ENCODE results near the gene PANX2.

PANX2 gene

DNA sequence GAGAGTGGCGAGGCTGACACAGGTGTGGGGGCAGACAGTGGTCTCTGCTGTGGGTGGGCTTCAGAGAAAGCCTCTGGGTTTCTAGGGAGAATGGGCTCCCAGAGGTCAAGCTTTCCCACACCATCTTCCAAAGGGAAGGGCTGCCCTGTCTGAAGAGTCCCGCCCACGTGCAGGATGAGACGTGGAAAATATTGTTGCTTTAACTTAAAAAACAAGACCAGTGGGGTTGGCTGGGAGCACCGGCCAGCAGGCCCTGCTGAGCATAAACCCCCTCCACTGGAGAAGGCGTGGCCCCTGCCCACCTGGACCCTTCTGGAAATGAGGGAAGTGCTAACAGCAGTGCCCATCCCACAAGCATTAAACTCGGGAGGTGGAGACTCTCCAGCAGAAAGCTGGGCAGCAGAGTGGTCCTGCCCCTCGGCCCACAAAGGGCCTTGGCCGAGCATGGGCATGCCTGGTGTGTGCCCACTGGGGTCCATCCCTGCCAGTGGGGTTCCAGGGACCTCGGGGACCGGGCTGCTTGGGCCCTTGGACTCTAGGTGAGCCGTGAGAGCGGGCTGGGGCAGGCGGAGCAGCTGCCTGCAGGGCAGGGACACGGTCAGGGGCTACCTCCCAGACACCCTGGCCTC is 45.6 kb downstream of the PANX2 start:
- DNase-seq, result no peak

DNA sequence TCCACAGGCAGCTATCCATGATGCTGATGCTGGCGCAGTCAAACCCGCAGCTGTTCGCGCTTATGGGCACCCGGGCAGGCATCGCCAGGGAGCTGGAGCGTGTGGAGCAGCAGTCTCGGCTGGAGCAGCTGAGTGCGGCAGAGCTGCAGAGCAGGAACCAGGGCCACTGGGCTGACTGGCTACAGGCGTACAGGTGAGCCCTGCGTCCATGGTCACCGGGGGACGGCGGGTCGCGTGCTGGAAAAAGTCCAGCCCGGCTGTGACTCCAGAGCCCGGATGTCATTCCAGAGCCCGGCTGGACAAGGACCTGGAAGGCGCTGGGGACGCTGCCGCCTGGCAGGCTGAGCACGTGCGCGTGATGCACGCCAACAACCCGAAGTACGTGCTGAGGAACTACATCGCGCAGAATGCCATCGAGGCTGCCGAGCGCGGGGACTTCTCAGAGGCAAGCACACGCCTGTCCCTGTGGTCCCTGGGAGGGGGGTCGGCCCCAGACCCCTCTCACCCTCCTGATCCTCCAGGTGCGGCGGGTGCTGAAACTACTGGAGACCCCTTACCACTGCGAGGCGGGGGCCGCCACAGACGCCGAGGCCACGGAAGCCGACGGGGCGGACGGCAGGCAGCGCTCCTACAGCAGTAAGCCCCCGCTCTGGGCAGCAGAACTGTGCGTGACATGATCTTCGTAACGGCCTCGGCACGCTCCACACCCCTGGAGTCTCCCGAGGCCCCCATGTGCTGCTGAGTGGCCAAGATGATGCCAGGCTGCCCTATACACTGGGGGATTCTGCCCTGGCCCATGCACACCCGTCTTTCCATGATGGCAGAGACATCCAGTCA is 46.4 kb downstream of the PANX2 start:
- DNase-seq, result no peak

DNA sequence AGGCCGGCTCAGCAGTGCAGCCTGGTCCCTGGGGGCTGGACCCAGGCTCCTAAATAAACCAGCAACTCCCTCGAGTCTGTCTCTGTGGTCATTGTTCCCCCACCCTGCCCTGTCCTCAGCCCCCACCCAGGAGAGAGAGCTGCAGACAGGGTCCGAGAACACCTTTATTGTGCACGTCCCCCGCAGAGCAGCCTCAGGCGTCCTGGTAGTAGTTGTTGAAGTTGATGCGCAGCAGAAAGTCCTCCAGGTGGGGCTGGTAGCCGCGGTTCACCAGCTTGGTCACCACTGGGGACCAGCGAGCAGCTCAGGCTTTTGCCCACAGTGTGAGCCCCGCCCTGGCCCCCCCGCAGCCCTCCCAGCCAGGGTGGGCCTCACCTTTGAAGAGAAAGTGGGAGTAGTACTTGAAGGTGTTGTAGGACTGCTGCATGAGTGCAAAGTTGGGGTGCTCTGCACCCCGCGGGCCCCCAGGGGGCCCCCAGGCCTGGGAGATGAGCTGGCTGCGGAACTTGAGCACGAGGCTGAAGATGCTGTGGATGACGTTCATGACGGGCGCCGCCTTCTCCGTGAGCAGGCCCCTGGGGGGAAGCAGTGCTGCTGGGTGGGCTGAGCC is 47.1 kb downstream of the PANX2 start:
- no peak for DNase-seq

DNA sequence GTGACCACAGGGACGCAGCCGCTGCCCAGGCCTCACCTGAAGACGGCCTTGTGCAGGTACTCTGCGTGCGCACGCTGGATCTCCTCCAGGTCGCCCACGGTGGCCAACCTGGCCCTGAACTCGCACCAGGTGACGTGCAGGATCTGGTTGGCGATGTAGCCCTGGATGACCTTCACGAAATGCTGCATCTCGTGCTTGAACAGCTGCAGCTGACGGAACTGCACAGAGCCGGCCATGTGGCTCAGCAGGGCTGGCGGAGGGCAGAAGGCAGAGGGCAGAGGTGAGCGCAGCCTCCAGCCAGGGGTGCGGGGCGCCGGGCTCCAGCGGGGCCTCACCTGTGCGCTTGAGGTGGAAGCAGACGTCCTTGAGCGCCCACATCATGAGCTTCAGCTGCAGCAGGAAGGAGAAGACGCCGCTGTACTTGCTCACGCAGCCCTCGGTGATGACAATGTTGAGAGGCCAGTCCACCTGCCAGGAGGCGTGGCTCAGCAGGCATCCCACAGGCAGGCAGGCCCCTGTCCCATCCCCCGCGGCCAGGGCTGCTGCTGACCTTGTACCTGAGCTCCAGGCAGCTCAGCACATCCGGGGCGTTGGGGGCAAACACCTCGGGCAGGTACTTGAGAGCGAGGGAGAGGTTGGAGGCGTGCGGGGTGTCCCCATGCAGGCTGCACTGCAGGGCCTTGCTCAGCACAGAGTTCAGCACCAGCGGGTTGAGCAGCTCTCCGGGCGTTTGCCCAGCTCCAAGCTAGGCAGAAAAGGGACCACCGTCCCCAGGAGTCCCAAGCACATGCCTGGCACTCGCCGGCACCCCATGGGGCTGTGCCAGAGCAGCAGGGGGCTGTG is 47.8 kb downstream of the PANX2 start:
- DNase-seq, result no peak

DNA sequence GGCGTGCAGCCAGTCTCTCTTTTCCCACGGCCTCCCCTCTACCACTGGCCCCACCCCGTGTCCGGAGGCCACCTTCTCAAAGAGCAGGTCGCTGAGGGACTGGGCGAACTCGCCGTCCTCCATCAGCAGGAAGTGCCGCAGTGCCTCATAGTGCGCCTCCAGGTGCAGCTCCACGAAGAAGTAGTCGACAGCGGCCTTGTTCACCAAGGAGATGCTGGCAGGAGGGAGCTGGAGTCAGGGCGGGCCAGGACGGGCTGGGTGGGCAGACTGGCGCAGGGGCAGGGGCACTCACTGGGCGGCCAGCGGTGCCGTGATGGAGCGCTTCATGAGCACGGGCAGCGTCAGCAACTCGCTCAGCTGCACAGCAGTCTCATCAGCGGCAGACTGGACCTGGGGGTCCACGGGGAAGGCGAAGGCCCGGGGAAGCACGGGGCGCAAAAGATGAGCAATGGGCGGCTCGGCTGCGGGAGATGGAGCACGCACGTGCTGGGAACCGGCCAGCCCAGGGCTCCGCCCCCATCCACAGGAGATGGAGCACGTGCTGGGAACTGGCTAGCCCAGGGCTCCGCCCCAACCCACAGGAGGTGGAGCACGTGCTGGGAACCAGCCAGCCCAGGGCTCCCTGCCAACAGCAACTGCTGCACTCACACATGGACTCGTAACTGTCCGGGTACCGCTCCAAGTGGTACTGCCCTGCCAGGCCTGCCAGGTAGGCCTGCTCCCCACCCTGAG is 48.6 kb downstream of the PANX2 start:
- DNase-seq, result no peak

DNA sequence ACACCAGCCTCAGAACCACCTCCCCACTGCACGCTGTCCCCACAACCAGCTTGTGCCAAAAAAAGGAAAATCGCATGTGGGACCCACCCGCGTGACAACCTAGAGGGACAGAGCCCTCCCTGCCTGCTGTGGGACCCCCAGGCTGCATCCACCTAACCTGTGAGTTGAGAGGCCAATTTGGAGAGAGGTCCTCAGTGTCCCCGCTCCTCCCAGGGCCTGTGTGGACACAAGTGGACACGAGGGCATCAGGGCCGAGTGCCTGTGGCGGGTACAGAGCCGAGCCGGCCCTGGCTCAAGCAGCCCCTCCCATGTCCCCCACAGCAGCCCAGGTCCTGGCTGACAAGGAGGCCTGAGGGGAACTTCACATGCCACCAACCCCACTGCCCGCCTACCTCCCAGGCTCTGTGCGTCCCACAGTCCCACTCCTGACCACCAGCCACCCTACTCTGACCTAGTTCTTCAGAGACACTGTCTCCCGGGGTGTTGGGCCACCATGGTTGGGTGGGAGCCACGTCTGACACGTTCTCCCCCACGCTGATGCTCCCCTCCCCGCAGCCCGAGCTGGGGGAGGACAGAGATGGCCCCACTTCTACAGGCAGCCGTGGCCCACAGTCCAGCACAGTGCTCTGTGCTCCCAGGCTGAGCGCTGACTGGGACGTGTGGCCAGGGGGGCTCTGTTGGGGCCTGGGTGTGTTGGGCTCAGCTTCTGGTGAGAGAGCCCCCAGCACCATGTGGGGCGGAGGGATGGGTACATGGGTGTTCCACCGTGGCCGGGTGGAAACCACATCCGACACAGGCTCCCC is 49.5 kb downstream of the PANX2 start:
- DNase-seq, result no peak

DNA sequence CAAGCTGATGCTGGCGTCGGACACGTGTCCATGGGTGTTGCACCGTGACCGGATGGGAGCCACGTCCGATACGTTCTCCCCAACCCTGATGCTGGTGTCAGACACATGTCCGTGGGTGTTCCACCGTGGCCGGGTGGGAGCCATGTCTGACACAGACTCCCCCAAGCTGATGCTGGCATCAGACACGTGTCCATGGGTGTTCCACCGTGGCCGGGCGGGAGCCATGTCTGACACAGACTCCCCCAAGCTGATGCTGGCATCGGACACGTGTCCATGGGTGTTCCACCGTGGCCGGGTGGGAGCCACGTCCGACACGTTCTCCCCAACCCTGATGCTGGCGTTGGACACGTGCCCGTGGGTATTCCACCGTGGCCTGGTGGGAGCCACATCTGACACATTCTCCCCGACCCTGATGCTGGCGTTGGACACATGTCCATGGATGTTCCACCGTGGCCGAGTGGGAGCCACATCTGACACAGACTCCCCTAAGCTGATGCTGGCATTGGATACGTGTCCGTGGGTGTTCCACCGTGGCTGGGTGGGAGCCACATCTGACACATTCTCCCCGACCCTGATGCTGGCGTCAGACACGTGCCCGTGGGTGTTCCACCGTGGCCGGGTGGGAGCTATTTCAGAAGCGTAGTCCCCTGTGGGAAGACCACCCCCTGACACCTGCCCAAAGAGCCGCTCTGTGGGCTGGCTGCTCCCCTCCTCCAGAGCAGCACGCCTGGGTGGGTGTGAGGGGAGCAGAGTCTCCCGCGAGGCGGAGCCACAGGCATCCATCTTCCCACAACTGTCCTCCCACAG is 50.3 kb downstream of the PANX2 start:
- DNase-seq, result no peak

DNA sequence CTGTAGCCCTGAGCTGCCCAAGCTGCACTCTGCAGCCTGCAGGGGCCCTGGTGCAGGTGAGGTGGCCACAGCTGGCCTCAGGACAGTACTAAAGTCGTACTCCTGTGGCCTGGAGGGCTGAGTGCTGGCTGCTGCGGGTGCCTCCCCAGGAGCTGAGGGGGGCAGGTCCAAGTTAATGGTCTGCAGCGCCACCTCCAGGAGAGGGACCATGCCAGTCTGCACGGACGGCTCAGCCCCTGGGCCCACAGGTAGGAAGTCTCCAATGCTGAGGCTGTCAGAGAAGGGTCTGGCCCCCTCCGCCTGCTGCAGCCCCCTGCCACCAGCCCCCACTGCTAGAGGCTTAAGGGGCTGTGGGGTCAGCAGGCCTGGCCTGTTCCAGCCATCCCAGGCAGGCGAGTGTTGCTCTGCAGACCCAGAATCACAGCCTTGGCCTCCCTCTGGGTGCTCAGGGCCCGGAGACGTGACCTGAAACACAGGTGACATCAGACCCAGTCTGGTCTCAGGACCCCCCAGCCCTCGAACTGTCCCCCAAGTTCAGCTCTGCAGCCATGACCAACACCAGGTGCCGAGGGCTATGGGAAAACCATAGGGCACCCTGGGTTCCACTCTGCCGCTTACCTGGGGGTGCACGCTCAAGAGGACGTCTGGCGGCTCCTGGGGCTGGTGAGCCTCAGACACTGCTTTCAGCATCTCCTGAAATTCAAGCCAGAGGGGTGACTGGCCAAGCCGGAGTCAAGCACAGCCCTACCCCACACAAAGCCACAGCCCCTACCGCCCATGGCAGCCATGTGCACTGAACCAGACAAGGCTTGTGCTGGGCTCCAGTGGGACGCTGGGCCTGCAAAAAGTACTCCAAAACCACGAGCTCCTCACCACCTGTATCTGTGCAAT is 51.1 kb downstream of the PANX2 start:
- no peak for DNase-seq

DNA sequence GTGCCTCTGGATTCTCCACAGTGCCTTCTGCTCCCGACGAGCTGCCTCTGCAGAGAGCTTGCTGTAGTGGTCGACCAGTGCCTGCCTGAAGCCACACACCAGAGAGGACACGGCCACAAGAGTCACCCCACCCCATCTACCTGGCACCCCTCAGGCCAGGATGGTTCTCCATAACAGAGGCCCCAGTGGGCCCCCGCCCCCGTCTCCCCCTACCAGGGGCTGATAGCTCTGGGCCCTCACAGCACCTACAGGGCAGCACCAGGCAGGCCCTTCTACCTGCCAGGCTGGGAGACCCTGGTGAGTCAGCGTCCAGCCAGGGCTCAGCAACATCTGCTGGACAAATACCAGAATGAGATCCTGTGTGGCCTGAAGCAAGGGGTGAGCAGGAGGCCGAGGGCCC is 52.0 kb downstream of the PANX2 start:
- no peak for DNase-seq

DNA sequence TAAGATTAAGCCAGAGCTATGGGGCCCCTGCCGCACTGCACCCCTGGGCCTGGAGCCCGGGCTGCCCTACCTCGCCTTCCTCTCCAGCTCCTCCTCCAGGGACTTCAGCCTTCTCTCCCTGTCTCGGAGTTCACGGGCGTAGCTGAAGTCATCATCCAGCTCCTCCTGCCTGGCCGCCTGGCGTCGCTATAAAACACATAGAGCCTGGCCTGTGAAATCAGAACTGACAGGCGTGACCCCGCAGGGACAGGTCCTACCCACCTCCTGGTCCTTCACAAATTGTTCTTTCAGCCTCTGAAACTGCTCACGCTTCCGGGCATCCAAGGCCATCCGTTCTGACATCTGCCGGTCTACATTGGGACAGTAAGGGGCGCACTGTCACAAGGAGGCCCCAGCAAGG is 53.5 kb downstream of the PANX2 start:
- DNase-seq, result no peak

DNA sequence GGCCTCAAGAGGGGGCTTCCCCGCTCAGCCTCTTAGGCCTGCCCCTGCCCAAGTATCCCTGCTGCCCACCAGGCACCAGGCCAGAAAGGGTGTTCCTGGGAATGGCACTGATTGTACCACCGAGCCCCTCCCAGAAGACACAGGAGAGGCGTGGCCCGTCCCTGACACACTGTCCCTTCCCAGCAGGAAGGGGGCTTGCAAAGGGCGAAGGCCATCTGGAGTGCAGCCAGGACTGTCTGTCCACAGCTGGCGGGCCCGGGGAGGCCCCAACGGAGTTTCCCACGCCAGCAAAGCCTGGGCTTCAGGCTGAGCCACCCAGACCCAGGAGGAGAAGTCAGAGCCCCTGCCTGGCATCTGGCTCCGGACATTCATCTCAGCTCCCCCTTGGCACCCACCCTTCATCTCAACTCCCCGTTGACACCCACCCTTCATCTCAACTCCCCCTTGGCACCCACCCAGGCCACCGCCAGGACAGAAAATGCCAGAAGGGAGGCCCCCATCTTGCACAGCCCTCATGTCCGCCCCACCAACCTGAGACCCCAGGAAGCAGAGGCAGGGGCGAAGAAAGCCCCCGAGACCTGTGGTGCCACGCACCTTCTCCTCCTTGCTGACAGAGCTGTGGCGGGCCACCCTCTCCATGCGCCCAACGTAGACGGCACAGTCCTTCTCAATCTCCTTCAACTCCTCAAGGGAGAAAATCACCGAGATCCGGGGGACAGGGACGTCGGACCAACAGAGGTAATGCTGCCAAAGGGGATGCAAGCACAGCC is 54.9 kb downstream of the PANX2 start:
- no peak for DNase-seq

DNA sequence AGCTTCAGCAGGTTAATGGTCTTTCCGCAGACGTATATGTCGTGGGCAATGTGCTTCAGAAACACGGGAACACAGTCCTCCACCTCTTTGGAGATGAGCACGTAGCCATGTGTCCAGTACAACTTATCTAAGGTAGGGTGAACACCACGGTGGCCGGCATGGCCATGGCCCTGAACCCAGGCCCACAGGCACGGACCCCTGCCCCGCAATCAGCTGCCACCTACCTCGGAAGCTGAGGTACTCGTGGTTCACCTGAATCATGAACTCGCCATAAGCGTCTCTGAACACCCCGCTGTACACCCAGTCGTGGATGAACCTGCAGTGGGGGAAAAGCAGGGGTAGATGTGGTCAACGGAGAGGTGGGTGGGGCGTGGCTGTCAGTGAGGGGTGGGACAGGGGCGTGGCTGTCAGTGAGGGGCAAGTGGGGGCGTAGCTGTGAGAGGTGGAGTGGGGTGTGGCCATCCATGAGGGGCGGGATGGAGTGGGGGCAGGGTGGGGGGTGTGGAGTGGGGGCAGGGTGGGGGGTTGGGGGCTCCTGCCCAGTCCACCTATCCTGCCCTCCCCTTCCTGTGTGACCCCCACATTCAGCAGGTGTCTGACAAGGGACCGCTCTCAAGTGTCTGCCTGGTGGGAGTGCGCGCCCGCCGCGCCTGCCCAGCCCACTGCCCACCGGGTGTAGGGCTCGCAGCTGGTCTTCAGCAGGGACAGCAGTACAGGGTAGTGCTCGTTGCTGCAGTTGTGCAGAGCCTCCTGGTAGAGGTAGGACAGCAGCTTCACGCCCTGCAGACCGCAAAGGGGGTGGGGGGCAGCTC is 55.7 kb downstream of the PANX2 start:
- DNase-seq, result no peak

DNA sequence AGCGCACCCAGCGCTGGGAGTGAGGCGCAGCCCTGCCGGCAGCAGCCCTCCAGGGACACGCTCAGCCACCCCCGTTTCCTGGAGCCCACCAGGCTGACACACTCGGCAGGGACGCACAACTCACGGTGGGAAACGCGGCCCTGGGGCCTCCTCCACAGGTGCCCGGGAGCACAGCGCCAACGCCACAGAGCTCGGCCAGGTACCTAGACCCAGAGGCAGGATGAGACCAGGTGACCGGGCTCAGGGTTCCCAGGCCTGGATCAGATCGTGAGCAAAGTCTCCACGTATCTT is 56.3 kb downstream of the PANX2 start:
- DNase-seq, result no peak

DNA sequence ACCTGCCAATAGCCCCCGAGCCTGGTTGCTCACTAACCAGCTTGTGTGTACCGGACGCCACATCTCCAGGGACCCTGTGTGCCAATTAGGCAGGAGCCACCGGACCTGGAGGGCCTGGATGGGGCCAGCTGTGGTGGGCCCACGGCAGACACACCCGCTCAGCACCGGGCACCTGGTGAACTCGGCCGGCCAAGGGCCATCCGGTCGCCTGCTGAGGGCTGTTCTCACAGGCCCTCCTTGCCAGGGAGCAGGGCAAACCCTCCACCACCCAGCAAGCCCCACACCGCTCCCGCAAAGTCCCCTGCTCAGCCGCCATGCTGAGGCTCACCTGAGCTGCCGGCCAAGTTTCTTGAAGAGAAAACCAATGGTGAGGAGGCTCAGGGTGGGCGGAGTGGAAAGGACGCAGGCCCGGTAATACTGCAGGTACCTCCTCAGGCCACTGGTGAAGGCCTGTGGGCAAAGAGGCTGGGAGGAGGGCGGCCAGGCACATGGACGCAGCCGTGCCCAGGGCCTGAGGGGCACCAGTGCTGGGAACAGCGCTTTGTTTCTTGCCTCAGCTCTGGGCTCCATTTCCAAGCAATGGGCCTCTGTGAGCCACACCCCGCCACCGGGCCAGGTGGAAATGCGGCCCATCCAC is 57.2 kb downstream of the PANX2 start:
- no peak for DNase-seq

DNA sequence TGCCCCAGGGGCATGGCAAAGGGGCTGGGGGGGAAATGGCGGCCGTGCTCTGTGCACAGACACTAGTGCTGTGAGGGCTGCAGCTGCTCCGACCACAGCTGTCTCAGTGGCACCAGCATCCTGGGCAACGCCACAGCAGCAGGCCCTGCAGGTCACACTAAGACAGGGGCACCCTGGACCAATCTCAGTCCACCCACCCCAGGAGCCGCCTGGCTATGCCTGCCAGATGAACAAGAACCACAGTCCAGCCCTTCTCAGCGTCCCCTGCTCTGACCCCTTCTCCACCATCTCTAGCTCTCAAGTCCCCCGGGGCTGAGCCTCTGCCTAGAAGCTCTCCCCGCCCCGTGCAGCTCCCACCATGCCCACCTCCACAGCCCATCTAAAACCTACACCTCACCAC is 57.8 kb downstream of the PANX2 start:
- no peak for DNase-seq

DNA sequence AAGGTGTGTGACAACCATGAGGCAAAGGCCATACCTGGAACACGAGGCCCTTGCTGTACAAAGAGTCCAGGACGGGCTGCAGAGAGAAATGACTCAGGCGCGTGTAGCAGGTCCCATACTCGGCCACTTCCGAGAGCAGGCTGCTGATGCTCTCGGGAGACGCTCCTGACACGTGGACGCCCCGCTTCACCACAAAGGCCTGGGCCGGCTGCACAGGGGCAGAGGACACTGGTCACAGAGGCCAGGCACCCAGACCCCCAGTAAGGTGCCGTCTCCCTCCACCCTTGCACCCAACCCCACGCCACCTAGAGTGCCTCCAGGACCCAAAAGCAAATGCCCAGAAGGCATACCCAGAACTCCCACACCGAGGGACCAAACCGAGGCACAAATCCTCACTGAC is 58.8 kb downstream of the PANX2 start:
- DNase-seq, result no peak
